NOMO-1 (cell line): Measurements from ENCODE around the gene CCL28.
"Not testable (repeated sequence)": the region's sequence is repeated elsewhere in the genome, so short reads cannot be mapped to it uniquely, and the experiment has no call there.

Experiments used
- DNase-seq, 2 experiments: peaks; one replicate each; lab custom pipeline; 2025; ENCODE audit not compliant: unreplicated experiment in 2 of 2; lab: John Stamatoyannopoulos, UW

CCL28 gene, protein sequence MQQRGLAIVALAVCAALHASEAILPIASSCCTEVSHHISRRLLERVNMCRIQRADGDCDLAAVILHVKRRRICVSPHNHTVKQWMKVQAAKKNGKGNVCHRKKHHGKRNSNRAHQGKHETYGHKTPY

DNA sequence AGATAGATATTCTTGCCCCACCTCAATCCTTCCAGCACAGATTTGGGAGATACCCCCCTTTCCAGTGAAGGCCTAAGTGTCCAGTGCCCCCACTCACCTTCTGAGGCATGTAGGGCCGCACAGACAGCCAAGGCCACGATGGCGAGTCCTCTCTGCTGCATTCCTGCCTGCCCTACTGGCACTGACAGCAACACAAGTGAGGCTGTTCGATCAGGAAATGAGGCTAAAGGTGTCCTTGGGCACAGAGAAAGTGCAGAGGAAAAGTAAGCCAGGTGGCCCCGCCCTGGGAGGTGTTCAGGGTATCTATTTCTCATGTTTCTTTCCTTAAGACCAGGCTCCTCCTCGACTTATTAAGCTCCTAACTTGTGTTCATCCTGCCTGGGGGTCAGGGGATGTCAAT, at the start of gene CCL28:
CCL28 (minus strand) TSS at position 236 of the 400 bp plus-strand sequence; CDS start at position 161, 75 bp downstream.
- no peak for DNase-seq

DNA sequence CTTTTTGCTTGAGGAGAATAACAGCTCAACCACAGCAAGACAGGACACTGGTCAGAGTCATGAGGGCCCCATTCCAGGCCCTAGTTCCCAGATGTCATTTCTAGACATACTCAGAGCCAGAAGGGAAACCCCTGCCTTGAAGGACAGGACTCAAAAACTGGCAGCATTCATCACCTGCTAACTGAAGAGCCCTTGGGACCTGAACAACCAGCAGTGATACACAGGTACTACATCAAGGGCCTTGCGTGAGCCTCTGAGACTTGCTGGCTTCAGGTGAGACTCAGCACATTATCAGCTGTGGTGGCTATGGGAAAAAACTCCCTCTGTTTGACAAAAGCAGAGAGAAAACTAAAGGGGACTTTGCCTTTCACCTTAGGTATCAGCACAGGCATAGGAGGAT, 48.9 kb upstream of the CCL28 start:
- no peak for DNase-seq

DNA sequence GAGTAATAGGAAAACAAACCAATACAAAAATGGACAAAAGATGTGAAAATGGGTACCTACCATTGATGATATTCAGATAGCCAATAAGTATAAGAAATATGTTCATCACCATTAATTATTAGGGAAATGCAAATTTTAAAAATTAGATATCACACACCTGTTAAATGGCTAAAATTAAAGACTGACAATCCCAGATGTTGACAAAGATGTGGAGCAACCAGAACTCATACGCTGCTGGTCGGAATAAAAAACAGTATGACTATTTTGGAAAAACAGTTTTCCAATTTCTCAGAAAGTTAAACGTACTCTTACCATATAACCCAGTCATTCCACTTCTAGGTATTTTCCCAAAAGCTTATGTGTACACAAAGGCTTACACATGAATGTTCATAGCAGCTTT, 44.4 kb upstream of the CCL28 start:
- no peak for DNase-seq

DNA sequence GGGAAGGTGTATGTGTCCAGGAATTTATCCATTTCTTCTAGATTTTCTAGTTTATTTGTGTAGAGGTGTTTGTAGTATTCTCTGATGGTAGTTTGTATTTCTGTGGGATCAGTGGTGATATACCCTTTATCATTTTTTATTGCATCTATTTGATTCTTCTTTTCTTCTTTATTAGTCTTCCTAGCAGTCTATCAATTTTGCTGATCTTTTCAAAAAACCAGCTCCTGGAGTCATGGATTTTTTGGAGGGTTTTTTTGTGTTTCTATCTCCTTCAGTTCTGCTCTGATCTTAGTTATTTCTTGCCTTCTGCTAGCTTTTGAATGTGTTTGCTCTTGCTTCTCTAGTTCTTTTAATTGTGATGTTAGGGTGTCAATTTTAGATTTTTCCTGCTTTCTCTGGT, 29.4 kb upstream of the CCL28 start:
- DNase-seq = not testable (repeated sequence)

DNA sequence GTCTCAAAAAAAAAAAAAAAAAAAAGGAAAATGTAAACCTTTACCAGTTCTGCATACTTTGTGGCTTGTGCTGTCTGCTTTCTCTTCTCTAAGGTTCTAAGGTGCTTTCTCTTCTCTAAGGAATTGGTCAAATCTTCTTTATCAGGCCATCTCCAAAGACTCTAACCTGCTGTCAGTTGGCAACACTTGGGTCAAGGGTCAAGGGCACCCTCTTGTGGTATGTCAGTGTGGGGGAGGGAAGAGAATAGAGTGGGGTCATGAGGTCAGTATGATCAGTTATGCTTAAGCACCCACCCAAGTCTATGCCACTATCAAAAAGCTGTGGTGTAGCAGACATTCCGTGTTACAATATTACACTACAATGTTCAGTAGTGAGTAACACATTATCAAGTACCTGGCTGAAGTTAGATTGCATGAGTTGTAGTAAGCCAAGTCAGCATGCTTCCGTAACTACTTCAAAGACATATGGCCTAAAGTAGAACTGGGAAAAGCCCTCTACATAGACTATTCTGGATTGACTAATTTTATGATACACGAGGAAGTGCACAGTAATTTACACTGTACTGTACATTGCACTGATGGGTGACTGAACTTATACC, 25.0 kb upstream of the CCL28 start:
- DNase-seq = no peak

DNA sequence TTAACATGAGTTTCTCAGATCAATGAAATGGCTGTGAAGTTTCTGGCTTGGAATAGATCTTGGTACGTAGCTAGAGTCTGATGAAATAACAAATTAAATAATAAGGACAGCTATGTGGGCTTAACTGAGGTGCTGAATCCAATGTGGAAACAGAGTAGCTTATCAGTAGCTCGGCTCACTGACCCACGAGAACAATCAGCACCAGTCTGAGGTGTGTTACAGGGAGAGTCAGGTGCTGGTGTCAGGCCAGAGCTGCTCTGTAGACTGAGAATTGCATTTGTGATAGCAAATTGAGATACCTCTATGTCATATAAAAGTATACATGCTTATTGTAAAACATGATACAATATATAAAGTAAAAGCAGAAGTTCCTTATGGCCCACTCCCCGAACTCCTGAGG, 21.2 kb upstream of the CCL28 start:
- no peak for DNase-seq

DNA sequence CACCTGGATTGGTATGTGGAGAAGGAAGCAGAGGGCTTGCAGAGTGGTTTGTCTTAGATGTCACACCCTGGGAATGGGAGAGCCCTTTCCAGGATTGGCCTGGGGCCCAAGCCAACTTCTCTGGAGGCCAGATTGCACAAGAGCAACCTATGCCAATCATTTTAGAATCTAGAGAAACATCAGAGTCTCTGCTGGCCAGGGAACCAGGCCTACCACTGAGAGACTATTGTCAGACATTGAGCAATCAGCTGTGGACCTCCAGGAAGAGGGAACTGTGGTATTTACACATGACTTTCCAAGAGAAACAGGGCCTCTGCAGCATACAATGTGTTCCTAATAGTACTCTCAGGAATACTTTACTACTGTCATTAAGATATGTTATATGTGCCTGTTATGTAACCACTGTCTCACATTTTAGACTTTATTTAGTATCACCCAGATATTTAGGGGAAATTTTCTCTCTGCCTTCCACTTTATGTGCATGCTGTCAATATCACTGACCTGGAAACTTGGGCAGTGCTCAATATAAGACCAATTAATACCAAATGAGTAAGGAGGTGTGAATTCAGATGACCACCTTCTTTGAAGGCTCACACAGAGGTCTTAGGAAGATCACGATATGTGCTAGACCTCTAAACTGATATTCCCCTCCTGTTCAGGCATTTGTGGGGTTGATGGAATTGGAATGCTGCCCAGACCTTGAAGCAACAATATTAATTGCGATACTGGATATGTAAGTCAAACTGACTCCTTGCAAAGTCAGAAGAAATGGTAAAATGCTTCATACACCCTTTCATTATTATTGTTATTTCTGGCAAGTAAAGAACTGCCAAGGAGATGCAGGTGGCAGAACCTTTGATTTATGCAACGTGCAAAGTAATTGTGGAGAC, 20.5 kb upstream of the CCL28 start:
- DNase-seq = peak; percentile 20 to 52

DNA sequence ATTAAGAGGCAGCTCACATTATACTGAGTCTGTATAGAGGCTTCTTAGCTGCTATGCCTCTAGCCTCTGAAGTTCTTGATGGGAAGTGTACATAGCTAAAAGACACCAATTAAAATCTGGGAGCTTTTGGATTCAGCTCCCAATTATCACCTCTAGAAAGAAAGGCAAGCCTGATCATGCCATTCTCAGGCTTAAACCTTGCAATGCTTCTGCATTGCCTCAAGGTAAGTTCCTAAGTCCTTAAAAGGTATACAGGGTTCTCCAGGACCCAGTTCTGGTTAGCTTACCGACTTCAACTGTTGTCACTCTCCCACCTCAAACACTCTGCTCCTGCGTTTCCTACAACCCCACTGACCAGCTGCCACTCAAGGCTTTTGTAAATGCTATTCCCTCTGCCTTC, 17.5 kb upstream of the CCL28 start:
- DNase-seq = no peak

DNA sequence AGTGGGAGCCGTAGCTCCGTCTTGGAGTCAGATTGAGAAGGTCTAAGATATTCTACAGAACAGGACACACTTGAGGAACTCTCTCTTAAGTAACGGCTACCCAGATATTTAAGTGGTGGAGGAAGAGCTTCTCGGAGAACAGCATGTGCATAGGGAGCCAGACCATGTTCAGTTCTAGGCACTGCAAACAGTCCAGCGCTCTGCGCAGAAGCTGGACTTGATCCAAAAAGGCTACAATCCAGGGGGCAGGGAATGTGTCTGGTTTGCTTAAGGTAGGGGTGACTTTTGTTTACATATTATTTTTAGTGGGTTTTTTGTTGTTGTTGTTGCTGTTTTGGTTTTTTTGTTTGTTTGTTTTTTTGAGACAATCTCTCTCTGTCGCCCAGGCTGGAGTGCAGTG, 16.8 kb upstream of the CCL28 start:
- no peak for DNase-seq

DNA sequence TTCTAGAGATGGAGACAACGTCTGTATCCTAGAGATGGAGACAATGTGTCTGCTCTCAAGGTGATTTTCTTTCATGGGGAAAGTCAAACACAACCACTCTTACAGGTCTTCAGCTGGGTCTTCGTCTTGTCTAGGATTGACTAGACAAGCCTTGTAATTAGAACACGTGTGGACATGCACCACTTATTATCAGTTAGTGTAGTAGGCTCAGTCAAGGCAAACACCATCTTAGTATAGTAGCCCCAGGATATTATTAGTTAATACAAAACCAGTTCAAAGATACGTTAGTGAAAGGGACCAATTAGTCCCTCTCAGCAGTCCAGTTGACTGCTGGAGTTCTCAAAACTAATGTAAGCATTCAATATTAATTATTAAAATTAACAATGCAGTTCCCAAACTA, 15.1 kb upstream of the CCL28 start:
- DNase-seq = no peak

DNA sequence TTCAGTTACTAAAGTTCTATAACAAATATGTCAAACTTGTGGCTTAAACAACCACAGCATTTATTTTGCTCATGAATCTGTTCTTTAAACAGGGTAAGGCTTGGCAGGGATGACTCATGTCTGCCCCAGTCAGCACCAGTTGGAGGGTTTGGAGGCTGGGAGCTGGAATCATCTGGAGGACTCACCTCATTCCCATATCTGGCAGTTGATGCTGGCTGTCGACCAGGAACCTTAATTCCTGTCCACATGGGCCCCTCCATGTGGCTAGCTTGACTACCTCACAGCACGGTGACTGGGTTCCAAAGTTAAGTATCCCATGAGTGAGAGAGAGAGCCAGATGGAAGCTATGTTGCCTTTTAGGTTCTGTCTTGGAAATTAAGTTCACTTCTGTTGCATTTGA, 13.8 kb upstream of the CCL28 start:
- no peak for DNase-seq

DNA sequence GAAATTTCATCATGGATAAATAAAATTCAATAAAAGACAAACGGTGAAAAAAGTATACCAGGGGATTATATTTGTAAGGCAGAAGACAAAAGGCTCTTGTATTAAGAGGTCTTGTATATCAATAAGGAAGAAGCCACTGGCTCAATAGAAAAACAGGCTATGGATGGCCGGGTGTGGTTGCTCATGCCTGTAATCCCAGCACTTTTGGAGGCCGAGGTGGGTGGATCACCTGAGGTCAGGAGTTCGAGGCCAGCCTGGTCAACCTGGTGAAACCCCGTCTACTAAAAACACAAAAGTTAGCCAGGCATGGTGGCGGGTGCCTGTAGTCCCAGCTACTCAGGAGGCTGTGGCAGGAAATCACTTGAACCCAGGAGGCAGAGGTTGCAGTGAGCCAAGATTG, 10.9 kb upstream of the CCL28 start:
- DNase-seq = not testable (repeated sequence)

DNA sequence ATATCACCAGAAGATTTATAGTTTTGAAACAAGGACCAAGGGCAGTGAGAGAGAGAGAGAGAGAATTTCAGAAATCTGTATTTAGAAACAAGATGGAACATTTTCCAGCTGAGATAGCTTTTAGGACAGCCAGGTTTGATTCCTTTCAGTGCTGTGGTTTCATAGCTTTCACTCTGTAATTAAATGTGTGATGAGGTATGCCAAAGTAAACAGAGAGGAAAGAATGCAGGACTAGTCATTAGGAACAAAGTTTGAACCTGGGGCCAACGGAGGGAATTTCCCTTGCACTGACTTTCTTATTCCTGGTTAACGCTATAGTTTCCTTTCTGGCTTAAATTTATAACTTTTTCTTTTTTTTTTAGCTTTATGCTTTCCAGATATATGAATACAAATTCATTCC, 10.0 kb upstream of the CCL28 start:
- DNase-seq = no peak

DNA sequence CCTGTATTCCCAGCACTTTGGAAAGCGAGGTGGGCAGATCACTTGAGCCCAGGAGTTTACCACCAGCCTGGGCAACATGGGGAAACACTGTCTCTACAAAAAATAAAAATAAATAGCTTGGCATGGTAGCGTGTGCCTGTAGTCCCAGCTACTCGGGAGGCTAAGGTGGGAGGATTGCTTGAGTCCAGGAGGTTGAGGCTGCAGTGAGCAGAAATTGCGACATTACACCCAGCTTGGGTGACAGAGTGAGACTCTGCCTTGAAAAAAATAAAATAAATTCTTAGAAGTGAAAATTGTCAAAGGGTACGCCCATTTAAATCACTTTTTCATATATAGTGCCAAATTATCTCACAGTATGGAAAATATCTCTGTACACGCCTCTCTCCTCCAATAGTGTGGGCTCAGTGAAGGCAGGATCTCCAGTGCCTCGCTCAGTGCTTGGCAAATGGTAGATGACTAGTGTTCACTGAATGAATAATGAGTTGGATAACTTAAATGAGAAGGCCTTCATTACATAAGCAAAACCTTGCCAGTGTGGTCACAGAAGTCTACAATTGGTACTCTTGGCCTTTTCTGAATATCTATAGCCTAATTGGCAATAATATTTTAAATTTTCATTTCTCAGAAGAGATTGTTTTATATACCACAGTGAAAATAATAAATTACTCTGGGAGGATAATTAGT, 9.4 kb upstream of the CCL28 start:
- DNase-seq = no peak

DNA sequence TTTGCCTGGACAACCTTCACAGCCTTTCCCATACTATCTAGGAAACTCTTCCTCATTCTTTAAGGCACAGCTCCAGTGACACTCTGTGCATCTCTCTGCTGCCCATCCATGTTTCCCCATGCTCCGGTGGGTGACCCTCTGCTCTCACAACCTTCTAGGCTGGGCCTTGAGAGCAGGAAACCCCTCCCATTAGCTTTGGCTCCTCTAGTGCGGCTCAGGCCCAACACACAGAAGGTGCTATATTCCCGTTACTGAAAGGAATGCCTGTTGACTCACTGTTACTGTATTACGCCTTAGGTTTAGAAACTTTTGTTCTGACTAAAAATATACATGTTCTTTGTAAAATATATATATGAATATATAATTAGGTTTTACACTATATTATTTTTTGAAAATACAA, 8.1 kb upstream of the CCL28 start:
- DNase-seq = no peak

DNA sequence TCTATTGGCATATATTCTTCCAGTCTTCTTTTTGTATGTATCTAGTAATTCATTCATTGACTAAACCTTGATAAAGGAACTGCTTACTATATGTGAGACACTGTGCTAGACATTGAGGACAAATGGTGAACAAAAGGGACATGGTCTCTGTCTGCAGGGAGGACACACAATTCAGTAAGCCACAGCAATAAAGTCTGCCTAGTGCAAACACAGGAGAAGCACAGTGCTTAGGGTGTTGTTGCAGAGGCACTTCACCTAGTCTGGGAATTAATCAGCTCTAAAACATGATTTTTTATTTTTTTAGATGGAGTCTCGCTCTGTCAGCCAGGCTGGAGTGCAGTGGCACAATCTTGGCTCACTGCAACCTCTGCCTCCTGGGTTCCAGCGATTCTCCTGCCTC, 6.4 kb upstream of the CCL28 start:
- no peak for DNase-seq

DNA sequence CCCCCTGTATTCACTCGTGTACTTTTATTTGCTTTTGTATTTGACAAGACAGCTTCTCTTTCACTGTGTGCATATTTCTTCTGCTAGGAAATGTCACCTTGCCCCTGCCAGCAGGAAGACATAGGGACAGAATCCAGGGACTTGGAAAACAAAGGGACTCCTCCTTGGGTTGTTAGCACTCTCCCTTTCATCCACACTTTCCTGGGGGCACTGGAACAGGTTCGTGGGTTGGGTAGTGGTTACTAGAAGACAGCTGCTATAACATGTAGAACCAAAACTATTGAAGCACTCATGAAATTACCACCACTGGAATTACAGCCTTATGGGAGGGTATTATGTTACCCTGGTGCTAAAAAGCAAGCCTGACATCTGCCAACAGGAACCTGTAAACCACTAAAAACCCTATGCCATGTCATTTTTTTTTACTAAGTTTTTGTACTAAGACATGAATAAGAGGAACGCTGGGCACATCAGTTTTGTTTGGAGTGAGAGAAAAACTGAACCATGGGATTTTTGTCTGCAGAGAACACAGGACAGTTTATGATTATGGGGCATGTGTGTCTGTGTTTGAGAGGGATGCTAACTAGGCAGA, 4.7 kb upstream of the CCL28 start:
- no peak for DNase-seq

DNA sequence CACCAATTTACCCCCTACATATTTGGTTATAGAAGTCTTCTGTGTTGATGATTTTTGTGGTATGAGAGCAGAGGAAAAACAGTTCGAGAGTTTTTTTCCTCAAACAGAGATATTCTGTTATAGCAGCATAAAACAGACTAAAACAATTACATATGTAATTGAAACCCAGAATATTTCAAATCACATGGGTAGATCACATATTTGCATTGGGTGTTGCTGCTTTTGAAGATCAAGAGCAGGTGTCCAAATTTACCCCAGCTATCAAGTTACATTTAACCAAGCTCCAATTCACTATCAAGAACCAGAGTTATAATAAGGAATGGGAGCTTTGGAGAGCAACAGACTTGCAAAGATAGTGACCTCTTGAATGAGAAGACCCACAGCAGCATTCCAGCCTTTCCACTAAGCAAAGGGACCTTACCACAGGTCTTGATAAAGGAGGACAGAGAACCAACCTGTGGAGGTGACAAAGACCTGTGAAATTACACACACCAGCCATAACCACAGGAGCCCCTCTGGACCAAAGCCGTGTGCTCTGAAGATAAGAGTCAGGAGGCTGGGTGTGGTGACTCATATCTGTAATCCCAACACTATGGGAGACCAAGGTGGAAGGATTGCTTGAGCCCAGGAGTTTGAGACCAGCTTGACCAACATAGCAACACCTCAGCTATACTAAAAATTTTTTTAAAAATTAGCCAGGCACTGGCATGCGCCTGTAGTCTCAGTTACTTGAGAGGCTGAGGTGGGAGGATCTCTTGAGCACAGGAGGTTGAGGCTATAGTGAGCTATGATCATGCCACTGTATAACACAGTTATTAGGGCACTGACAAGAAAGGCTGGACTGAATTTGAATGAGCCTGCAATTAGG, 4.0 kb upstream of the CCL28 start:
- DNase-seq = no peak

DNA sequence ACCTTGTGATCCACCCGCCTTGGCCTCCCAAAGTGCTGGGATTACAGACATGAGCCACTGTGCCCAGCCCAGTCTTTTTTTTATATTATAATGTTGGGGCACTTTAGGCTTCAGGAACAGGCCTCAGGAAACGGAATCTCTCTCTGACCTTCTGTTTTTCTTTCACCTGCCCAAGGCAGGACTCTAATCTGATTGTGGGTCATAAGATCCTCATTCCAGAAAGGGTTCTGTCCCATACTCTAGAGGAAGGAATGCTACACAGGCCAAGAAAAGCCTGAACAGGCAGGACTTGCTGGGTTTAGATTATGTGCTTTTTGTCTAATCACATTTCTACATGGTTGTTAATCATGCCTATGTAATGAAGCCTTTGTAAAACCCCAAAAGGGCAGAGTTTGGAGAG, 1.8 kb upstream of the CCL28 start:
- DNase-seq = no peak

DNA sequence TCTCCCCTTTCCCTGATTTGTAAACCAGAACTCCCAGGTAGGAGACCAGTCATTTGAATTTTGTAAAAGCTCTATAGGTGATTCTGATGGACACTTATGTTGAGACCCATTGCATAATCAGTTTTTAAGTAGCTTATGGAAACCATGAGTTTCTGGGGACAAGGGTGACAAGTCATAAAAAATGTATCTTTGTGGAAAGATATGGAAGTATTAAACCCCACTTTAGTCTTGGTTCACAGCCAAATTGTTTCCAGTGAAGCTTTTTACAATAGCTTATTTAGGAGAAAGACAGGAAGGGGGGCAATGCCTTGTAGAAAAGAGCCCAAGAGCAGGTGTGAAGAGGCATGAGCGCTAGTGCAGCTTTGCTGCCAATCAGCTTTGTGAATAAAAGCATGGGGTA, 453 bp upstream of the CCL28 start:
- no peak for DNase-seq
